Upper lobe of left lung (tissue), 4 donors: Measurements from ENCODE around the gene KNL1.

ENCODE experiments used
- CTCF ChIP-seq, 6 experiments: fragments of 450-650 bp in 4 of 6; fragments of 200-600 bp in 2 of 6; sonication (generic) in 2 of 6; IDR thresholded peaks; one replicate each; pipeline ENCODE4 v1.5.1; 2016 to 2019; ENCODE audit warnings: antibody characterized with exemption in 6 of 6
- POLR2A ChIP-seq, 4 donors: fragments of 450-650 bp; IDR thresholded peaks; one replicate each; pipeline ENCODE4 v1.5.1; 2016 to 2017; ENCODE audit warnings: antibody characterized with exemption in 4 of 4, mild to moderate bottlenecking in 2 of 4
- POLR2AphosphoS5 ChIP-seq, 2 donors: sonication (generic); formaldehyde crosslinking; IDR thresholded peaks; one replicate each; pipeline ENCODE4 v1.5.1; 2017; ENCODE audit warnings: antibody characterized with exemption in 2 of 2

GRCh38 chr15:40660686-40661085 is 66.6 kb downstream of the KNL1 start:
- TF ChIP-seq CTCF (IDR thresholded peaks at IDR 0.05) (no peak), POLR2A (IDR thresholded peaks at IDR 0.05) (no peak), POLR2AphosphoS5 (IDR thresholded peaks at IDR 0.05) (no peak)
